GM12892 (cell line): Measurements from ENCODE around the gene NHLRC2.

Experiments
- POLR2A ChIP-seq: IDR thresholded peaks from 2 replicates; pipeline ENCODE4 v1.6.1; 2011; ENCODE audit warnings: low read depth, low read length, control low read depth
- POLR2AphosphoS5 ChIP-seq: IDR thresholded peaks from 2 replicates; pipeline ENCODE4 v1.6.1; 2011; ENCODE audit warnings: low read depth, low read length, control low read depth
- TAF1 ChIP-seq: IDR thresholded peaks from 2 replicates; pipeline ENCODE4 v1.6.1; 2011; ENCODE audit warnings: low read depth, mild to moderate bottlenecking, control low read depth, low read length, borderline replicate concordance

DNA sequence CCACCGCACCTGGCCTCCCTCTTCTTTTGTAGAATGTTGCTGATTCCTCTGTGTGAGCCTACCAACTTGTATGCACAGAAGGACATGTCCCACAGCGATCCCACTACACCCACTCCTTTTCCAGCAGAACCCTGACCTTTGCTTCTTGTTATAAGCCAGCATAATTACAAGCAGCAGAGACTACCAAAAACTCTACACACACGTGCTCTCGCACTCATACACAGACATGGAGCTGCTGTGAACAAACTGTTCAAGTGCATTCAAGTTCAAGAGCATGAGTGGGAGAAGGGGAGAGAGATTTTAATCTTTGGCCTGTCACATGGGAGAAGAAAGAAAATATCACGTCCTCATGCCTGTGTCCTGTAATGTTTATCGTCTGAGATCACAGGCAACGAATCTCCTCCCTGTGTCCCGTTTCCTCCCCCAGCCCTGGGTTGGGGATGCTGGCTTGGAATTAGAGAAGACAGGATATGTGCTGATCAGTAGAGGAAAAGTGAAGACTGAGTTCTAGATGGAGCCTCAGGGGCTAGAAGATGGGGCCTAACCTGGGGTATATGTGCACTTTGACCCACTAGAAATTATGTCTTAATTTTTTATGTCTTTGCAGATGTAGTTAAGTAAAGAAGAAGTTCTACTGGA is 79.6 kb downstream of the NHLRC2 start:
- no peak for TF ChIP-seq POLR2A
- no peak for TF ChIP-seq POLR2AphosphoS5
- no peak for TF ChIP-seq TAF1
